Neural cell (in vitro differentiated cells): ENCODE measurements around the gene COL2A1. TPM values are rescaled to one million over a fixed set of nuclear protein-coding genes. Genes with fewer than 3 reads are reported as not detected.

ENCODE experiments used
- H2AFZ ChIP-seq: fragments of 200-600, 300-800 bp; sonication (generic), shearing (Covaris generic); 2 replicates; pipeline ENCODE4 v1.6.0; 2014; ENCODE audit warnings: low read depth, mild to moderate bottlenecking, antibody characterized with exemption, low read length, moderate library complexity
- H3F3A ChIP-seq: fragments of 200-600 bp; shearing (Covaris generic); 2 replicates; pipeline ENCODE4 v1.6.1; 2016; ENCODE audit warnings: mild to moderate bottlenecking, moderate library complexity, mixed read lengths, antibody characterized with exemption, low read length; ENCODE audit not compliant: insufficient read depth, poor library complexity, severe bottlenecking
- H3K27ac ChIP-seq: fragments of 200-600, 300-800 bp; sonication (generic), shearing (Covaris generic); 2 replicates; pipeline ENCODE4 v1.5.1; 2014; ENCODE audit warnings: mild to moderate bottlenecking, low read length, moderate library complexity
- H3K27me3 ChIP-seq: fragments of 300-800, 200-600 bp; sonication (generic), shearing (Covaris generic); 2 replicates; pipeline ENCODE4 v1.6.0; 2014; ENCODE audit warnings: mild to moderate bottlenecking, low read depth, low read length, moderate library complexity; ENCODE audit not compliant: insufficient read depth
- H3K36me3 ChIP-seq: fragments of 300-800, 200-600 bp; sonication (generic), shearing (Covaris generic); 2 replicates; pipeline ENCODE4 v1.5.1; 2014; ENCODE audit warnings: mild to moderate bottlenecking, antibody characterized with exemption, low read length, moderate library complexity; ENCODE audit not compliant: insufficient read depth
- H3K4me2 ChIP-seq: fragments of 300-800, 200-600 bp; sonication (generic), shearing (Covaris generic); 2 replicates; pipeline ENCODE4 v1.6.0; 2014; ENCODE audit warnings: mild to moderate bottlenecking, low read length
- H3K4me3 ChIP-seq: fragments of 300-800, 200-600 bp; sonication (generic), shearing (Covaris generic); 2 replicates; pipeline ENCODE4 v1.5.1; 2014; ENCODE audit warnings: mild to moderate bottlenecking, low read length, moderate library complexity
- H3K79me2 ChIP-seq: fragments of 200-600 bp; shearing (Covaris generic); replicated peaks from 2 replicates; pipeline ENCODE4 v1.6.0; 2014; ENCODE audit warnings: mild to moderate bottlenecking, low read length, moderate library complexity; ENCODE audit not compliant: insufficient read depth
- H3K9ac ChIP-seq: fragments of 300-800, 200-600 bp; sonication (generic), shearing (Covaris generic); 2 replicates; pipeline ENCODE4 v1.6.1; 2016; ENCODE audit warnings: mild to moderate bottlenecking, low read length, mixed read lengths
- H3K9me2 ChIP-seq: fragments of 200-600 bp; shearing (Covaris generic); 2 replicates; pipeline ENCODE4 v1.6.1; 2016; ENCODE audit warnings: mild to moderate bottlenecking, low read length, mixed read lengths; ENCODE audit not compliant: insufficient read depth
- H3K9me3 ChIP-seq: fragments of 200-600, 300-800 bp; sonication (generic), shearing (Covaris generic); 2 replicates; pipeline ENCODE4 v1.6.1; 2016; ENCODE audit warnings: mild to moderate bottlenecking, mixed run types, low read length, moderate library complexity, mixed read lengths
- H4K20me1 ChIP-seq: fragments of 200-600 bp; shearing (Covaris generic); 2 replicates; pipeline ENCODE4 v1.6.1; 2016; ENCODE audit warnings: mild to moderate bottlenecking, mixed run types; ENCODE audit not compliant: insufficient read depth
- CTCF ChIP-seq: fragments of 450-650 bp; IDR thresholded peaks from 2 replicates; pipeline ENCODE4 v1.5.1; 2014; ENCODE audit warnings: antibody characterized with exemption, mild to moderate bottlenecking, moderate library complexity; ENCODE audit not compliant: poor library complexity, severe bottlenecking
- EP300 ChIP-seq: fragments of 450-650 bp; conservative IDR thresholded peaks from 2 replicates; pipeline ENCODE4 v1.6.1; 2014; ENCODE audit warnings: antibody characterized with exemption, mild to moderate bottlenecking, moderate library complexity; ENCODE audit not compliant: poor library complexity, severe bottlenecking
- EZH2 ChIP-seq: fragments of 200-600, 300-800 bp; shearing (Covaris generic), sonication (generic); IDR thresholded peaks from 2 replicates; pipeline ENCODE4 v1.6.1; 2014; ENCODE audit warnings: antibody characterized with exemption, low read length, borderline replicate concordance, mild to moderate bottlenecking; ENCODE audit not compliant: insufficient read depth, poor library complexity, severe bottlenecking
- MXI1 ChIP-seq: fragments of 450-650 bp; conservative IDR thresholded peaks from 2 replicates; pipeline ENCODE4 v1.6.1; 2014; ENCODE audit warnings: antibody characterized with exemption, mild to moderate bottlenecking; ENCODE audit not compliant: poor library complexity, severe bottlenecking
- POLR2AphosphoS5 ChIP-seq: IDR thresholded peaks from 2 replicates; pipeline ENCODE4 v1.6.1; 2012
- RAD21 ChIP-seq: fragments of 450-650 bp; conservative IDR thresholded peaks from 2 replicates; pipeline ENCODE4 v1.6.1; 2014; ENCODE audit warnings: antibody characterized with exemption, mild to moderate bottlenecking, moderate library complexity
- SMC3 ChIP-seq: fragments of 450-650 bp; conservative IDR thresholded peaks from 2 replicates; pipeline ENCODE4 v1.6.1; 2014; ENCODE audit warnings: antibody characterized with exemption, mild to moderate bottlenecking, moderate library complexity; ENCODE audit not compliant: poor library complexity
- TAF1 ChIP-seq: IDR thresholded peaks from 2 replicates; pipeline ENCODE4 v1.6.1; 2012; ENCODE audit warnings: low read depth
- polyA plus RNA-seq: library from polyadenylated mRNA; depleted of rRNA; stranded (reverse); fragments of >200 nt; gene quantifications from 2 replicates; pipeline ENCODE4 v1.2.3, GENCODE V29; 2014
- TF ChIP-seq, protein P1 (sequence below): IDR thresholded peaks from 2 replicates; pipeline ENCODE4 v1.6.1; 2012; ENCODE audit warnings: borderline replicate concordance

COL2A1 gene
- polyA plus RNA-seq, 1 donor from 2014 or later: 1.3 TPM

- H4K20me1 ChIP-seq: no peaks in the 10 kb centered on the region
- peak overlapping the region; percentile 69 for H2AFZ ChIP-seq
- H3K79me2 ChIP-seq: peaks cover 14% of the 10 kb centered on the region
- H3K9ac ChIP-seq: peak overlapping the region; percentile 52
- H3K36me3 ChIP-seq: no peaks in the 10 kb centered on the region
- TF ChIP-seq POLR2AphosphoS5: no peak
- TF ChIP-seq EZH2: peak; percentile 35
- TF ChIP-seq EP300: no peak
- peaks cover 52% of the 10 kb centered on the region for H3K27me3 ChIP-seq
- no peaks in the 10 kb centered on the region for H3K9me2 ChIP-seq
- no peaks in the 10 kb centered on the region for H3K9me3 ChIP-seq
- H3K4me3 ChIP-seq: peak overlapping the region; percentile 76
- peak overlapping the region; percentile 69 for H3K4me2 ChIP-seq
- no peak overlapping the region for H3K27ac ChIP-seq
- peaks cover 6% of the 10 kb centered on the region for H3F3A ChIP-seq
Observed at GRCh38 chr12:48001505-48002413, 2.5 kb downstream of the COL2A1 start.

GRCh38 chr12:48000878-48001504, 3.3 kb downstream of the COL2A1 start:
- H3K79me2 ChIP-seq: peaks cover 14% of the 10 kb centered on the region
- H3K9me2 ChIP-seq: no peaks in the 10 kb centered on the region
- peak overlapping the region; percentile 52 for H3K9ac ChIP-seq
- H3K4me3 ChIP-seq: peak overlapping the region; percentile 76
- peaks cover 52% of the 10 kb centered on the region for H3K27me3 ChIP-seq
- H3K9me3 ChIP-seq: no peaks in the 10 kb centered on the region
- peaks cover 6% of the 10 kb centered on the region for H3F3A ChIP-seq
- H3K36me3 ChIP-seq: no peaks in the 10 kb centered on the region
- no peak for TF ChIP-seq SMC3
- TF ChIP-seq CTCF: no peak
- TF ChIP-seq RAD21: no peak
- TF ChIP-seq TAF1: no peak
- no peak for TF ChIP-seq MXI1
- TF ChIP-seq EZH2: no peak
- no peak for TF ChIP-seq POLR2AphosphoS5
- no peak for TF ChIP-seq EP300
- TF ChIP-seq, protein P1, sequence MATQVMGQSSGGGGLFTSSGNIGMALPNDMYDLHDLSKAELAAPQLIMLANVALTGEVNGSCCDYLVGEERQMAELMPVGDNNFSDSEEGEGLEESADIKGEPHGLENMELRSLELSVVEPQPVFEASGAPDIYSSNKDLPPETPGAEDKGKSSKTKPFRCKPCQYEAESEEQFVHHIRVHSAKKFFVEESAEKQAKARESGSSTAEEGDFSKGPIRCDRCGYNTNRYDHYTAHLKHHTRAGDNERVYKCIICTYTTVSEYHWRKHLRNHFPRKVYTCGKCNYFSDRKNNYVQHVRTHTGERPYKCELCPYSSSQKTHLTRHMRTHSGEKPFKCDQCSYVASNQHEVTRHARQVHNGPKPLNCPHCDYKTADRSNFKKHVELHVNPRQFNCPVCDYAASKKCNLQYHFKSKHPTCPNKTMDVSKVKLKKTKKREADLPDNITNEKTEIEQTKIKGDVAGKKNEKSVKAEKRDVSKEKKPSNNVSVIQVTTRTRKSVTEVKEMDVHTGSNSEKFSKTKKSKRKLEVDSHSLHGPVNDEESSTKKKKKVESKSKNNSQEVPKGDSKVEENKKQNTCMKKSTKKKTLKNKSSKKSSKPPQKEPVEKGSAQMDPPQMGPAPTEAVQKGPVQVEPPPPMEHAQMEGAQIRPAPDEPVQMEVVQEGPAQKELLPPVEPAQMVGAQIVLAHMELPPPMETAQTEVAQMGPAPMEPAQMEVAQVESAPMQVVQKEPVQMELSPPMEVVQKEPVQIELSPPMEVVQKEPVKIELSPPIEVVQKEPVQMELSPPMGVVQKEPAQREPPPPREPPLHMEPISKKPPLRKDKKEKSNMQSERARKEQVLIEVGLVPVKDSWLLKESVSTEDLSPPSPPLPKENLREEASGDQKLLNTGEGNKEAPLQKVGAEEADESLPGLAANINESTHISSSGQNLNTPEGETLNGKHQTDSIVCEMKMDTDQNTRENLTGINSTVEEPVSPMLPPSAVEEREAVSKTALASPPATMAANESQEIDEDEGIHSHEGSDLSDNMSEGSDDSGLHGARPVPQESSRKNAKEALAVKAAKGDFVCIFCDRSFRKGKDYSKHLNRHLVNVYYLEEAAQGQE: no peak
- no peaks in the 10 kb centered on the region for H4K20me1 ChIP-seq
- peak overlapping the region; percentile 69 for H2AFZ ChIP-seq
- peak overlapping the region; percentile 69 for H3K4me2 ChIP-seq
- no peak overlapping the region for H3K27ac ChIP-seq
